Stimulated activated naive CD8-positive, alpha-beta T cell treated with anti-CD3 and anti-CD28 coated beads, Interleukin-15, Interleukin-2, amounts not matched to agents 100 ng/mL and 50 ng/mL, for 24 hours (primary cell): ENCODE results near the gene CEACAM5.
"Not testable (repeated sequence)": the region's sequence is repeated elsewhere in the genome, so short reads cannot be mapped to it uniquely, and the experiment has no call there.

ENCODE experiments used
- H3K27ac Mint-ChIP-seq: one replicate; pipeline ENCODE4 v1.8.0; 2021; ENCODE audit warnings: mild to moderate bottlenecking, mixed read lengths
- H3K27me3 Mint-ChIP-seq: one replicate; pipeline ENCODE4 v1.8.0; 2021; ENCODE audit warnings: mixed read lengths
- H3K36me3 Mint-ChIP-seq: one replicate; pipeline ENCODE4 v1.8.0; 2021; ENCODE audit warnings: low read depth, mixed read lengths
- H3K4me1 Mint-ChIP-seq: one replicate; pipeline ENCODE4 v1.8.0; 2021; ENCODE audit warnings: low read depth, mixed read lengths
- H3K4me3 Mint-ChIP-seq: one replicate; pipeline ENCODE4 v1.8.0; 2021; ENCODE audit warnings: mild to moderate bottlenecking, mixed read lengths
- H3K9me3 Mint-ChIP-seq: one replicate; pipeline ENCODE4 v1.8.0; 2021; ENCODE audit warnings: mixed read lengths

The CEACAM5 gene

DNA sequence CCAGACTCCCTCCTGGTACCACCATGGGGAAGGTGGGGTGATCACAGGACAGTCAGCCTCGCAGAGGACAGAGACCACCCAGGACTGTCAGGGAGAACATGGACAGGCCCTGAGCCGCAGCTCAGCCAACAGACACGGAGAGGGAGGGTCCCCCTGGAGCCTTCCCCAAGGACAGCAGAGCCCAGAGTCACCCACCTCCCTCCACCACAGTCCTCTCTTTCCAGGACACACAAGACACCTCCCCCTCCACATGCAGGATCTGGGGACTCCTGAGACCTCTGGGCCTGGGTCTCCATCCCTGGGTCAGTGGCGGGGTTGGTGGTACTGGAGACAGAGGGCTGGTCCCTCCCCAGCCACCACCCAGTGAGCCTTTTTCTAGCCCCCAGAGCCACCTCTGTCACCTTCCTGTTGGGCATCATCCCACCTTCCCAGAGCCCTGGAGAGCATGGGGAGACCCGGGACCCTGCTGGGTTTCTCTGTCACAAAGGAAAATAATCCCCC is 505 bp upstream of the CEACAM5 start:
- H3K27me3 Mint-ChIP-seq = peaks cover 63% of the 10 kb centered on the region
- H3K9me3 Mint-ChIP-seq = no peaks in the 10 kb centered on the region
- H3K36me3 Mint-ChIP-seq = no peaks in the 10 kb centered on the region
- H3K4me3 Mint-ChIP-seq = no peak overlapping the region
- H3K27ac Mint-ChIP-seq = no peak overlapping the region
- no peaks in the 10 kb centered on the region for H3K4me1 Mint-ChIP-seq

GRCh38 chr19:41709516-41709915 is 1.1 kb downstream of the CEACAM5 start:
- not testable (repeated sequence) for H3K4me1 Mint-ChIP-seq, H3K4me3 Mint-ChIP-seq, H3K9me3 Mint-ChIP-seq, H3K27ac Mint-ChIP-seq, H3K36me3 Mint-ChIP-seq
- H3K27me3 Mint-ChIP-seq = peaks cover 67% of the 10 kb centered on the region

- peaks cover 65% of the 10 kb centered on the region for H3K27me3 Mint-ChIP-seq
- no peak overlapping the region for H3K27ac Mint-ChIP-seq
- H3K36me3 Mint-ChIP-seq = no peaks in the 10 kb centered on the region
- H3K4me1 Mint-ChIP-seq = no peaks in the 10 kb centered on the region
- no peak overlapping the region for H3K4me3 Mint-ChIP-seq
- H3K9me3 Mint-ChIP-seq = no peaks in the 10 kb centered on the region
These were observed 1.7 kb downstream of the CEACAM5 start for GRCh38 chr19:41709951-41710645.

GRCh38 chr19:41711376-41712261 is 3.2 kb downstream of the CEACAM5 start:
- peaks cover 62% of the 10 kb centered on the region for H3K27me3 Mint-ChIP-seq
- H3K4me3 Mint-ChIP-seq = no peak overlapping the region
- no peaks in the 10 kb centered on the region for H3K4me1 Mint-ChIP-seq

GRCh38 chr19:41714598-41714997 is 6.2 kb downstream of the CEACAM5 start:
- Mint-ChIP-seq H3K27me3 (peaks cover 62% of the 10 kb centered on the region), H3K36me3 (no peaks in the 10 kb centered on the region), H3K4me1 (no peaks in the 10 kb centered on the region)

More at GRCh38 chr19:41711376-41712261, 3.2 kb downstream of the CEACAM5 start:
- no peak overlapping the region for H3K27ac Mint-ChIP-seq
- no peaks in the 10 kb centered on the region for H3K36me3 Mint-ChIP-seq
- no peaks in the 10 kb centered on the region for H3K9me3 Mint-ChIP-seq

GRCh38 chr19:41718761-41719160 is 10.3 kb downstream of the CEACAM5 start:
- peaks cover 62% of the 10 kb centered on the region for H3K27me3 Mint-ChIP-seq
- H3K9me3 Mint-ChIP-seq = no peaks in the 10 kb centered on the region
- no peaks in the 10 kb centered on the region for H3K36me3 Mint-ChIP-seq
- H3K27ac Mint-ChIP-seq = no peak overlapping the region
- no peak overlapping the region for H3K4me3 Mint-ChIP-seq
- no peaks in the 10 kb centered on the region for H3K4me1 Mint-ChIP-seq

More at GRCh38 chr19:41714598-41714997, 6.2 kb downstream of the CEACAM5 start:
- Mint-ChIP-seq H3K9me3 (no peaks in the 10 kb centered on the region), H3K4me3 (no peak overlapping the region), H3K27ac (no peak overlapping the region)

GRCh38 chr19:41720103-41720502 is 11.7 kb downstream of the CEACAM5 start:
- H3K9me3 Mint-ChIP-seq = no peaks in the 10 kb centered on the region
- H3K4me3 Mint-ChIP-seq = no peak overlapping the region
- no peaks in the 10 kb centered on the region for H3K4me1 Mint-ChIP-seq
- H3K27ac Mint-ChIP-seq = no peak overlapping the region
- peaks cover 62% of the 10 kb centered on the region for H3K27me3 Mint-ChIP-seq
- H3K36me3 Mint-ChIP-seq = no peaks in the 10 kb centered on the region

DNA sequence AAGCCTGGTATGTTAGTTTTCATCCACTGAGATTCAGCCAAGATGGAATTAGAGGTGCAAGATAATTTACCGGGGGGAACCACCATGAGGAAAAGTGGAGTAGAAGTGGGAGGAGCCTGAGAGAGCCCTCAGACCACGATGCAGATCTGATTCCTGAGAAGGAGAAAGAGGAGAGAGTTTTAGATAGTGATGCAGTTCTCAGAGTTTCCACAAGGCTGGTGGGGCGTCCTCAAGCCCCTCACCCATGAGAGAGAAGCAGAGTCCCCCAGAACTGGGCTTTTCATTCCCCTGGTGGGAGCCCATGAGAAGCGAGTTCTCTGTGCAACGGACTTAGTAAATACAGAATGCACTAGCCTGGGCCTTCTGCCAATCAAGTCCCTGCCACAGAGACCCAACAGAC is 18.1 kb downstream of the CEACAM5 start:
- Mint-ChIP-seq H3K4me1 (no peaks in the 10 kb centered on the region), H3K36me3 (no peaks in the 10 kb centered on the region), H3K27ac (peak overlapping the region; percentile 18), H3K9me3 (no peaks in the 10 kb centered on the region), H3K27me3 (peaks cover 69% of the 10 kb centered on the region), H3K4me3 (no peak overlapping the region)

DNA sequence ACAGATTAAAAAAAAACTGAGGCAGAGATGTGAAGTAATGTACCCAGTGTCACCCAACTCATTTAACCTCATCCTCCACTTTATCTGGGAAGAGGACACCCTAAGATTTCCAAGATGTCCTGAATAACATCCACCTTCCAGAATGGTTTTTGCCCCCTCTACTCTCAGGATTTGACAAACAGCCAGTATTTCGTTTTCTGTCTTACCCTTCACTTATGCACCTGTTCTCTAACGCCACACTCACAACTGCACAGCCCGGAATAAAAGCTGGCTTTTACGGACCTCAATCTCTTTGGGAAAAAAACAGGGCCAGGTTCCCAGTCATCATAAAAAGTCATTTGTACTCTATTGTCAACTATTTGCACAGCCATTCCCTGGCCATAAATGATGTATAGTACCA is 25.7 kb downstream of the CEACAM5 start:
- H3K36me3 Mint-ChIP-seq = no peaks in the 10 kb centered on the region
- peaks cover 11% of the 10 kb centered on the region for H3K4me1 Mint-ChIP-seq
- H3K4me3 Mint-ChIP-seq = no peak overlapping the region
- H3K27me3 Mint-ChIP-seq = peaks cover 59% of the 10 kb centered on the region
- no peak overlapping the region for H3K27ac Mint-ChIP-seq
- no peaks in the 10 kb centered on the region for H3K9me3 Mint-ChIP-seq

- Mint-ChIP-seq H3K4me1 (peaks cover 14% of the 10 kb centered on the region), H3K27me3 (peaks cover 59% of the 10 kb centered on the region), H3K4me3 (no peak overlapping the region), H3K9me3 (no peaks in the 10 kb centered on the region), H3K27ac (no peak overlapping the region), H3K36me3 (no peaks in the 10 kb centered on the region)
These were observed 26.2 kb downstream of the CEACAM5 start for GRCh38 chr19:41734585-41734984.

- Mint-ChIP-seq H3K4me1 (peaks cover 18% of the 10 kb centered on the region), H3K27me3 (peaks cover 59% of the 10 kb centered on the region), H3K9me3 (no peaks in the 10 kb centered on the region), H3K36me3 (no peaks in the 10 kb centered on the region), H3K27ac (no peak overlapping the region), H3K4me3 (no peak overlapping the region)
These were observed 26.7 kb downstream of the CEACAM5 start for GRCh38 chr19:41735071-41735600.

- Mint-ChIP-seq H3K9me3 (no peaks in the 10 kb centered on the region), H3K36me3 (no peaks in the 10 kb centered on the region), H3K4me3 (no peak overlapping the region), H3K27ac (no peak overlapping the region), H3K27me3 (peaks cover 43% of the 10 kb centered on the region), H3K4me1 (peaks cover 34% of the 10 kb centered on the region)
These were observed 30.9 kb downstream of the CEACAM5 start for GRCh38 chr19:41739361-41739760.

DNA sequence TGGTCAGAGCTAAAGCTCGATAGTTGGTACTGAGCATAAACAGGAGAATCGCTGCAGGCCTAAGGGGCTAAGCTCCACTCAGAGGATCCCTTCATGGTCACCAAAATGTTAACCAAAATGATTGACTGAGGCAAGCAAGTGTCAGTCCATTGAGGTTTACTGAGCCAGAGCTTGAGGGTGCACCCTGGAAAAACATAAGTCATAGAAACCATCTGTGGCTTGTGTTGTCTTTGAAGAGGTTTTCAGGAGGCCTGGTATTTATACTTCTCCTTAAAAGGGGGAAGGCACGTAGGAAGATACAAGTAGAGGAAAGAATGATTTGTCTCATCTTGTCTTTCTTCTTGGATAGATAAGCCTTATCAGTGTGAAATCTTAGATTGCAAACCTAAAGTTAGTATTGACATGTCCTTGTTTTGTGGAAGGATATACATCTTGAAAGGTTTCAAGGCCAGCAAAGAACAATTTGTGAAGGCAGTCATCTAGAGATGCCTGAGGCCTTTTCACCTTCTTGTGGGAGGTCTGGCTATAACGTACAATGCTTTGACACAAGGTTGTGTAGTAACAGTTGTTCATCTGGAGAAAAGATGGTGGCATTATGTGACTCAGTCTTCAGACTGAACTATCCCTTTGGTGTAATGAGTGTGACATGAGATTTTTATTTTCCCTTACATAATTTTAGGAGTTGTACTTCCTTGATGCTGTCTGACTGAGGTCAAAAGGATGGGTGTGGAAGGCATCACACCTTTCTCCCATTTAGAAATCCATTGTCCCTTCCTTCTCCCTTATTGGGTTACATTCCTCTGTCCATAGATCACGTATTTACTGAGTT is 32.2 kb downstream of the CEACAM5 start:
- H3K9me3 Mint-ChIP-seq = no peaks in the 10 kb centered on the region
- peaks cover 55% of the 10 kb centered on the region for H3K27me3 Mint-ChIP-seq

DNA sequence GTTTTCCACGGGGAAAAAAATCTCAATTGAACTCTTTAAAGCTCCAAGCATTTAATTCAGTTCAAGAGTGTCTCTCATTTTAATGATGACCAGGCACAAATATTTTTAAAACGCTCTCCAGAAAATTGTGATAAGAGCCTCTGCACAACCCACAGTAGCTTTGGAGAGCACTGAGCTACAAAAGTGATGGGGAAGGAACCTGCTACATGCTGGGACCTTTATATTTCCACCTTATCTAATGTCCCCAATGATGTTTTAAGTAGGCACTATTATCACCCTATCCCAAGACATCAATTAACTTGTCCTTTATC is 32.8 kb downstream of the CEACAM5 start:
- Mint-ChIP-seq H3K36me3 (no peaks in the 10 kb centered on the region), H3K4me3 (no peak overlapping the region), H3K9me3 (no peaks in the 10 kb centered on the region), H3K4me1 (peaks cover 40% of the 10 kb centered on the region), H3K27me3 (peaks cover 55% of the 10 kb centered on the region), H3K27ac (peak overlapping the region; percentile 57)

More for the DNA sequence above, 32.2 kb downstream of the CEACAM5 start:
- Mint-ChIP-seq H3K4me1 (peaks cover 36% of the 10 kb centered on the region), H3K36me3 (no peaks in the 10 kb centered on the region), H3K27ac (peak overlapping the region; percentile 57), H3K4me3 (peak overlapping the region; percentile 22)
